ENCODE measurements around the gene CHST15. TPM values are rescaled to one million over a fixed set of nuclear protein-coding genes. Genes with fewer than 3 reads are reported as not detected.

The CHST15 gene
- polyA plus RNA-seq, 1 experiment, result 3.2 TPM

DNA sequence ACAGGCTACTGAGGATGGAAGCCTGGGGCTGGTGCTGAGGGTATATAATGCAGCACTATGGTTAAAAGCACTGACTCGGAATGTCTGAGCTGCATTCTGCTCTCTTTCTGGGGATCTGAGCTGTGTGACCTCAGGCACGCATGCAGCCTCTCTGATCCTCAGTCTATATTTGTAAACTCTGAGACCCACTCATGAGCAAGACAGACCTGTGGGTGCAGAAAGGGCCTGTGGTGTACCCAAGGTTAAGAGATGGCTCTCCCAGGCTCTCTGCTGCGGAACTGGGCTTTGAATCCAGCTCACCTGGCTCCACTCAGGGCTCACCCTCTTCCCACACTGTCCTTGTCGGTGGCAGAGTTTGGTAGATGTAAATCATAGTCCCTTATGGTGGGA is 89.9 kb downstream of the CHST15 start:
- Histone ChIP-seq H3K27ac (ENCODE audit: low read depth, low read length) (no peak overlapping the region), H3K4me3 (ENCODE audit: low read depth, low read length) (no peak overlapping the region), H3K9me3 (ENCODE audit: control insufficient read depth, insufficient read depth, low read length) (no peaks in the 10 kb centered on the region; the same call in 1 of the 2 replicates), H3K27me3 (ENCODE audit: control insufficient read depth, insufficient read depth, low read length) (peaks cover 3% of the 10 kb centered on the region)
- no peak for DNase-seq (ENCODE audit: low read depth, low spot score)
- POLR2A ChIA-PET, result no interaction called here
- CTCF ChIA-PET, result no interaction called here
- no peak for TF ChIP-seq CTCF (IDR thresholded peaks at IDR 0.05; ENCODE audit: low read depth, low read length)

GRCh38 chr10:124003070-124003419 is 90.4 kb downstream of the CHST15 start:
- H3K4me3 ChIP-seq (ENCODE audit: low read depth, low read length), result no peak overlapping the region
- H3K27ac ChIP-seq (ENCODE audit: low read depth, low read length), result no peak overlapping the region
- H3K27me3 ChIP-seq (ENCODE audit: control insufficient read depth, insufficient read depth, low read length), result peaks cover 3% of the 10 kb centered on the region
- ChIA-PET CTCF (interaction anchor here (1.4 kb wide), 1 partner anchor 386 kb away, joined by 6 read pairs; no protein-coding TSS in a partner anchor), POLR2A (no interaction called here)
- H3K9me3 ChIP-seq (ENCODE audit: control insufficient read depth, insufficient read depth, low read length), result no peaks in the 10 kb centered on the region; the same call in 1 of the 2 replicates
- DNase-seq (ENCODE audit: low read depth, low spot score), result no peak
- TF ChIP-seq CTCF (IDR thresholded peaks at IDR 0.05; ENCODE audit: low read depth, low read length), result no peak

DNA sequence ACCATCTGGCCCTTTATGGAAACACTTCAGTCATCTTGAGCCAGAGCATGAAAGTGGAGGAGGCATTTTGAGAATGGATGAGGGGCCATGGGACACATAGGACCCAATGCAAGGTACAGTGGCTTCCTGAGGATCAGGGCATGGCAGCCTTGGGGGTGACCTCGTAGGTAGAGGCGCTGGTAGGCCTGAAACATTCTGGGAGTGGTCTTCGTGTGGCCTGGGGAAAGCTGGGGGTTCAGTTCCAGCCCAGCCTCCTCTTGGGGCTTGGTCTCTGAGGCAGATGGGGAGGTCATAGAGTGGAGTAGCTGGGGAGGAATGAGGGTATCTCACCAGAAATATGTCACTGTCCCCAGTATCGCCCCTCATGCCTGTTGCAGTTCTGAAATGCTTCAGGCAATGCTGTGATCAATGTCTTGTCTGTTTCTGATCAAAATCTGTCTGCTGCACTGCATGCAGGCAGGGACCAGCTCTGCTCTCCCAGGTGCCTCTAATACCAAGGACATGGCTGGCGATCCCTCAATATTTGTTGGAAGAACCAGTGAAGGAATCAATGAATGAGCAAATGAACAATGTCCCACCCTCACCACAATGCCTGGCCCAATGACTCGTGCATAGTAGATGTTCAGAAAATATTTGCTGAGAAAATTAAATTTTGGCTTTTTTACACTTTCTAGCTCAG is 90.9 kb downstream of the CHST15 start:
- peaks cover 3% of the 10 kb centered on the region for H3K27me3 ChIP-seq (ENCODE audit: control insufficient read depth, insufficient read depth, low read length)
- DNase-seq (ENCODE audit: low read depth, low spot score), result no peak
- H3K9me3 ChIP-seq (ENCODE audit: control insufficient read depth, insufficient read depth, low read length), result no peaks in the 10 kb centered on the region; the same call in 1 of the 2 replicates
- CTCF ChIA-PET, result interaction anchor here (0.6 to 1.4 kb wide), 2 partner anchors 387 to 414 kb away, joined by 3 to 6 read pairs; no protein-coding TSS in a partner anchor
- no peak overlapping the region for H3K27ac ChIP-seq (ENCODE audit: low read depth, low read length)
- no peak overlapping the region for H3K4me3 ChIP-seq (ENCODE audit: low read depth, low read length)
- TF ChIP-seq CTCF (IDR thresholded peaks at IDR 0.05; ENCODE audit: low read depth, low read length), result no peak
- POLR2A ChIA-PET, result no interaction called here

DNA sequence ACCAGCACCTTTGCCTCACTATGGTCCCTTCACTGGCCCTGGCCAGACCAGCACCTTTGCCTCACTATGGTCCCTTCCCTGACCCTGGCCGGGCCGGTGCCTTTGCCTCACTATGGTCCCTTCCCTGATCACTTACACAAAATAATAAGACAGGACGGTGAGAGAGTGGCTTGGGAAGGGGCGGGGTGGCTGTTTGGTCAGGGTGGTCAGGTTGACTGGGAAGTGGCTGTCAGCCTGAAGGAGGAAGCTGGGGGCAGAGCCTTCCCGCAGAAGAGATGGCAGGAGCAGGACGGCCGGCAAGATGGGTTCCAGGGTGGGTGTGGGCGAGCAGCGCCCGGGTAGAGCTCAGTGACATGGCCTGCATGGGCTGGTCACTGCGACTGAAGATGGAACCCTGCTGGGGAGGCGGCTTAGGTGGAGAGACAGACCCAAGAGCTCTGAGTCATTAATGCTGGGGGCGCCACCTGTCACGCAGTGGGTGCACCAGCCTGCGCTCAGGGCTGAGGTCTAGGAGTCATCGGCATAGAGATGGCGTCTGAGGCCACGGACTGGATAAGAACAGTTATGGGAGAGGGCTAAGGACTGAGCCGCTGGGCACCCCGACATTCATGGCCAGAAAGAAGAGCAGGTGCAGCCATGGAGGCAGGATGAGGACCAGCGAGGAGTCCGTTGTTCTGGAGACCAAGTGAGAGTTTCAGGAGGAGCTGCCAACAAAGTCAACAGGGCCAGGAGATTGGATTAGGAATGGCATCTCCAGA is 91.8 kb downstream of the CHST15 start:
- DNase-seq (ENCODE audit: low read depth, low spot score), result no peak
- Histone ChIP-seq H3K27ac (ENCODE audit: low read depth, low read length) (no peak overlapping the region), H3K27me3 (ENCODE audit: control insufficient read depth, insufficient read depth, low read length) (peaks cover under 1% of the 10 kb centered on the region), H3K4me3 (ENCODE audit: low read depth, low read length) (no peak overlapping the region), H3K9me3 (ENCODE audit: control insufficient read depth, insufficient read depth, low read length) (no peaks in the 10 kb centered on the region; the same call in 1 of the 2 replicates)
- POLR2A ChIA-PET, result no interaction called here
- no peak for TF ChIP-seq CTCF (IDR thresholded peaks at IDR 0.05; ENCODE audit: low read depth, low read length)
- CTCF ChIA-PET, result interaction anchor here (1.4 kb wide), 2 partner anchors 388 kb away, joined by 6 to 8 read pairs; no protein-coding TSS in a partner anchor

DNA sequence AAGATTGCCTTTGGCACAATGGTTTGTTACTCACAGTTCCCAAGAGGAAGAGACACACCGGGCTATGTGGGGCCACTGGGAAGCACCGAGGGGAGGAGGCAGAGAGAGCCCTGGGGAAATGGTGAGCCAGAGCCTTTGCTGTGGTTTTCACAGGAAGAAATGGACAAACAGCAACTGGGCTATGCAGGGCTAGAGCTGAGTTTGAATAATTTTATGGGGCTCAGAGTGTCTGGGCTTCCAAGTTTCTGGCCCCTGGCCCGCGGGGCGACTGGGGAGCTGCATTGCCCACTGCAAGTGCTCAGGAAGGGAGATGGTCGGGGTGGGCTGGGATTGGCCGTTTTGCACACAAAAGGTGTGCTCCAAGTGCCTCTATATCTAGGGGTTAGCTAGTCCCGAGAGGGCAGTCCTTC is 92.6 kb downstream of the CHST15 start:
- POLR2A ChIA-PET, result no interaction called here
- DNase-seq (ENCODE audit: low read depth, low spot score), result no peak
- CTCF ChIA-PET, result interaction anchor here (1.4 kb wide), 1 partner anchor 388 kb away, joined by 8 read pairs; no protein-coding TSS in a partner anchor
- TF ChIP-seq CTCF (IDR thresholded peaks at IDR 0.05; ENCODE audit: low read depth, low read length), result no peak
- no peak overlapping the region for H3K27ac ChIP-seq (ENCODE audit: low read depth, low read length)
- no peaks in the 10 kb centered on the region for H3K27me3 ChIP-seq (ENCODE audit: control insufficient read depth, insufficient read depth, low read length)
- H3K4me3 ChIP-seq (ENCODE audit: low read depth, low read length), result no peak overlapping the region
- H3K9me3 ChIP-seq (ENCODE audit: control insufficient read depth, insufficient read depth, low read length), result no peaks in the 10 kb centered on the region; the same call in 1 of the 2 replicates
